Mammary microvascular endothelial cell (primary cell): ENCODE measurements around the gene NTM. TPM values are rescaled to one million over a fixed set of nuclear protein-coding genes. Genes with fewer than 3 reads are reported as not detected.

Experiments
- total RNA-seq: library from RNA; depleted of rRNA; stranded (reverse); fragments of >200 nt; gene quantifications from 2 replicates; pipeline ENCODE4 v1.2.3, GENCODE V29; 2015

NTM gene
- 0.40 and 2.5 TPM in 2 replicates for total RNA-seq

DNA sequence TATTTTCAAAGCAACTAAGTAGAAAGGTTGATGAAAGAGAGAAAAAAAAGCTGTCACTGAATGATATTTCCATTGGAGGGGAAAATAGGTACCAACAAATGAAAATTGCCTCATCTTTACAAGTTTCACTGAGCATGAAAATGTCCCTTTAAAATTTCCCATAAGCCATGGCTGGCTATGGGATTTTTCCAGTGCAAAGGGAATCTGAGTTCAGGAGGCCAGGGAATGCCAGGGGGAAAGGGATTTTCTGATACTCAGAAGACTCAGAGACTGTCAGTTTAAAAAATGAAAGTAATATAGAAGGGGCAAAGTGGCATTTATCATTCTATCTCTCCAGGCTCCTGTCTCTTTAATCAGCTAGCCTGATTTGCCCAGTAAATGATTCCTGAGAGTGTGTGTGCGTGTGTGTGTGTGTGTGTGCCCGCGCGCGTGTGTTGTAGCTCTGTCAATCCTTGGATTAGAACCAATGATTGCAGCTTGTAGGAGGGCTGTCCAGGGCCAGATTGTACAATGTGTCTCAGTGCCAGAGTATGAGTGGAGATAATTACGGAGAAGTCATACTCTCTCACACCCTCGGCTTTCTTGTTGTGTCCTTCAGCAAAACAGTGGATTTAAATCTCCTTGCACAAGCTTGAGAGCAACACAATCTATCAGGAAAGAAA lies at the start of gene NTM:
NTM (plus strand) TSS at position 526 of the 662 bp plus-strand sequence.

